Erythroblast (primary cell): ENCODE data around the gene TCF3.

ENCODE experiments used
- DNase-seq, 2 experiments: peaks; one replicate each; lab custom pipeline; 2025; lab: John Stamatoyannopoulos, UW
- GATA1 ChIP-seq: IDR thresholded peaks from 2 replicates; pipeline ENCODE4 v1.6.1; 2011; ENCODE audit warnings: low read depth, mild to moderate bottlenecking, control low read depth, low read length, moderate library complexity
- POLR2A ChIP-seq: IDR thresholded peaks from 2 replicates; pipeline ENCODE4 v1.6.1; 2011; ENCODE audit warnings: mild to moderate bottlenecking, low read length

The TCF3 gene

DNA sequence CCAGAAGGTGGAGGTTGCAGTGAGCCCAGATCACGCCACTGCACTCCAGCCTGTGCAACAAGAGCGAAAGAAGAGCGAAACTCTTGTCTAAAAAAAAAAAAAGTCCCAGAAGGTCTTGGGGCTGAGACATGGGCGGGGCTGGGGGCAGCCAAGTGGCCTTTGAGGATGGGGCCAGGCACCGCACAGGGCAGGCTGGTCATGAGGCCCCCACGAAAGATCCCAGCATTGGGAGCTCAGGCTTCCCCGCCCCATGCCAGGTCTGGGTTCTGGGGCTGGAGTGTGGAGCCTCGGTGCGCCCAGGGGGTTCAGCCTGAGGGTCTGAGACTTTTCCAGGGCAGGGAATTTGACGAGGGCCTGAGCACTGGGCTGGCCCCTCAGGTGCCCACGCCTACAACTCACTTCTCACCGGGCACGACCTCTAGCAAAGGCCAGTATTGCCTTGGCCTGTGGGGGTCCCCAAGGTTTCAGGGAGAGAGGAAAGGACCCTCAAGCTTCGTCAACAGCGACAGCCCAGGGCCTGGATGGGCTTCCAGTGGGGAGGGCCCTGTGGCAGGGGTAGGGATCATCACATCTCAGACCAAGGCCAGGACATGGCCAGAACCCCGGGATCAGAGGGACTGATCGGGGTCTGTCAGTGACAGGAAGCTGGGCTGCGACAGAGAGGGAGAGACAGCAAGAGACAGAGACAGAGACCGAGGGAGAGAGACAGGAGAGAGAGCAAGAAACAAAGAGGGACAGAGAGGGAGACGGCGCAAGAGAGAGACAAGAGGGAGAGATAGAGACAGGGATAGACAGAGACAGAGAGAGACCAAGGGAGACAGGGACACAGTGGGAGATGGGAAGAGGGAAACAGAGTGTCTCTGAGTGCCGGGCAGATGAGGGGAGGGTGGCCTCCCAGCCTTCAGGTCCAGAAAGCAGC, 76.8 kb downstream of the TCF3 start:
- no peak for DNase-seq

DNA sequence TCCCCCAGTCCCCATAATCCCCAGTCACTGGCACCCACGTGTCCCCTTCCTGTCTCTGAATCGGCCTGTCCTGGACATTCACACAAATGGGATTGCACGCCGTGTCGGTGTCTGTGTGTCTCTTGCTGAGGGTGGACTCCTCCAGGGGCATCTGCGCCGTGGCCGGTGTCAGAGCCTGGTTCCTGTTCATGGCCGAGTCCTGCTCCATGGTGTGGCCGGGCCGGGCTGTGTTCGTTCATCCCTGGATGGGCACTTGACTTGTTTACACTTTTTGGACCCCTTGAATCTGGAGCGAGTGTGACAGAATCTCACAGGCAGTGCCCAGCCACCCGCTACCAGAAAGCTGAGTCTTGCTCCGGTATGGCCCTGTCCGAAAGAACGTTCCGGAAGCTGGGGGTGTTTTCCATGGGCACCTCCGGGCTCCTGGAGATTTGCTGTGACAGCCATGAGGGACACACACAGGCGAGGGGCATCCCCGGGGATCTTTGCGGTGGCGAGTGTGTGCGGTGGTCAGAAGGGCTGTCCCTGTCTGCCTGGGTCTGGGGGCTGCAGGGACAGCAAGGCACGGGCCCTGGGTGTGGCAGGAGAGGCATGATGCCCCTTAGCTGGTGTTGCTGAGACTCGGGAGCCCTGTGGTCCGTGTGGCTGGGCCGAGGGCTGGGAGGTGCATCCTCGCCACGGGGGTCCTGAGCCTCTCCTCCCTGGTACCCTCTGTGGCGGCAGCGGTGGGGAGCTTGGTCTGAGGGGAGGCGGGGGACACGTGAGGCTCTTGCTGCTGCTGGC, 77.9 kb downstream of the TCF3 start:
- TF ChIP-seq POLR2A (no peak), GATA1 (no peak)
- DNase-seq = no peak

More for the DNA sequence above, 76.8 kb downstream of the TCF3 start:
- no peak for TF ChIP-seq POLR2A
- TF ChIP-seq GATA1 = no peak

DNA sequence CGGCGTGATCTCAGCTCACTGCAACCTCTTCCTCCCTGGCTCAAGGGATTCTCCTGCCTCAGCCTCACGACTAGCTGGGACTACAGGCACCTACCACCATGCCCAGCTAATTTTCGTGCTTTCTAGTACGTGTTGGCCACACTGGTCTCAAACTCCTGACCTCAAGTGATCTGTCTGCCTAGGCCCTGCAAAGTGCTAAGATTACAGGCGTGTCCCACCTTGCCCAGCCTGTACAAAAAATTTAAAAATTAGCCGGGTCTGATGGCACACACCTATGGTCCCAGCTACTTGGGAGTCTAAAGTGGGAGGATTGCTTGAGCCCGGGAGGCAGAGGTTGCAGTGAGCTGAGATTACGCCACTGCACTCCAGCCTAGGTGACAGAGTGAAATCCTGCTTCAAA, 79.6 kb downstream of the TCF3 start:
- no peak for DNase-seq
- TF ChIP-seq GATA1 (no peak), POLR2A (no peak)

DNA sequence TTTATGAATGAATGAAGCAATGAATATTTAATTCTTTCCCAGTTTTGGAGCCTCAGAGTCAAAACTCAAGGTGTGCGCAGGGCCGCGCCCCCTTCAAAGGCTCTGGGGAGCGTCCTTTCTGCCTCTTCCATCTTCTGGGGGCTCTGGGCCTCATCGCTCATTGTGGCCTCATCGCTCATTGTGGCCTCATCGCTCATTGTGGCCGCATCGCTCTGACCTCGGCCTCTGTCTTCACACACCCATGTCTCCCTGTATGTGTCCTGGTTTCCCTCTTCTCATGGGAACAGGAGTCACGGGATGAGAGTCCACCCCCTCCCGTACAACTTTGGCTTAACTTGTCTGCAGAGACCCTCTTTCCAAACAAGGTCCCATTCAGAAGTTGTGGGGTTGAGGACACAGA, 81.1 kb downstream of the TCF3 start:
- TF ChIP-seq GATA1 = no peak
- TF ChIP-seq POLR2A = no peak
- DNase-seq = no peak

DNA sequence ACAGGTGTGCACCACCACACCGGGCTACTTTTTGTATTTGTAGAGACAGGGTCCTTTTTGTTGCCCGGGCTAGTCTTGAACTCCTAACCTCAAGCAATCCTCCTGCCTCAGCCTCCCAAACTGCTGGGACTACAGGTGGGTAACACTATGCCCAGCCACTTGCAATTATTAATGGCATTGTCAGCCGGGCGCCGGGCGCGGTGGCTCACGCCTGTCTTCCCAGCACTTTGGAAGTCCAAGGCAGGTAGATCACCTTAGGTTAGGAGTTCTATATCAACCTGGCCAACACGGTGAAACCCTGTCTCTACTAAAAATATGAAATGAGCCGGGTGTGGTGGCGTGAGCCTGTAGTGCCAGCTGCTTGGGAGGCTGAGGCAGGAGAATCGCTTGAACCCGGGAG, 81.6 kb downstream of the TCF3 start:
- no peak for DNase-seq
- TF ChIP-seq GATA1 (no peak), POLR2A (no peak)

DNA sequence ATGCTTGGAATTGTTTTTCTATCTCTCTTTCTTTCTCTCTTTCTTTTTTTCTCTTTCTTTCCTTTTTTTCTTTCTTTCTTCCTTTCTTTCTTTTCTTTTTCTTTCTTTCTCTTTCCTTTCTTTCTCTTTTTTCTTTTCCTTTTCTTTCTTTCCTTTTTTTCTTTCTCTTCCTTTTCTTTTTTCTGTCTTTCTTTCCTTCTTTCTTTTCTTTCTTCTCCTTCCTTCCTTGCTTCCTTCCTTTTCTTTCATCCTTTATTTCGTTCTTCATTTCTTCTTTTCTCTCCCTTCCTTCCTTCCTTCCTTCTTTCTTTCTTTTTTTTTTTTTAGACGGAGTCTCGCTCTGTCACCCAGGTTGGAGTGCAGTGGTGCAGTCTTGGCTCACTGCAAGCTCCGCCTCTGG, 82.4 kb downstream of the TCF3 start:
- no peak for DNase-seq
- TF ChIP-seq POLR2A (no peak), GATA1 (no peak)

DNA sequence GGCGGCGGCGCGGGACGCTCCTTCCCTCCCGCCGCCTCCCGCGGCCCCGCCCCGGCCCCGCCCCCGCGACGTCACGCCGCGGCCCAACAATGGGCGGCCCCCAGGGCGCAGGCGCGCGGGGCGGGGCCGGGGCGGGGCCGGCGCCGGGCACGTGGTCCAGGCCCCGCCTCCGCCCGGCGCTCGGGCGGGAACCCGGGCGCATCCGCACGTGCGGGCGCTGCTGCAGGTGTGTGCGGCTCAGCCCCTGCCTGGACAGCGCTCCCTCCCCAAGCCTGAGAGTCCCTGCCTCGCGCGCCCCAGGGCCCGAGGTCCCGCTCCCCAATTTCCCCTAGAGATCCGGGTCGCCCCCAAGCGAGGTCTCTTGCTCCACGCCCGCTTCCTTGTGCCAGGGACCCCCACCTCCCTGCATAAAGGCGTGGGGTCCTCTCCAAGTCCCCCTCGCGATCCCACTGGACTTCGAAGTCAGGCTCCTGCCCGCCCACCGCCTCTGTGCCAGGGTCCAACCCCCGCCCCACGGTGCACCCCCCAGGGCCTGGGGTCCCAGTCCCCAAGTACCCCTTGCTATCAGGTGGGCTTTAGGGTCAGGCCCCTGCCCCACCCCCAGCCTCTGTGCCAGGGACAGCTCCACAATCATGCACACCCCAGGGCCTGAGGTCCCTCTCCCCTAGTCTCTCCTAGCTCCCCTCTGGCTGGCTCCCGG, 83.9 kb downstream of the TCF3 start, which contains the start of gene MEX3D:
MEX3D (minus strand) TSS at position 6 of the 700 bp plus-strand sequence. CDS start 267 bp downstream, outside the sequence.
- TF ChIP-seq POLR2A (no peak), GATA1 (no peak)
- DNase-seq = peak; percentile 84 to 93

DNA sequence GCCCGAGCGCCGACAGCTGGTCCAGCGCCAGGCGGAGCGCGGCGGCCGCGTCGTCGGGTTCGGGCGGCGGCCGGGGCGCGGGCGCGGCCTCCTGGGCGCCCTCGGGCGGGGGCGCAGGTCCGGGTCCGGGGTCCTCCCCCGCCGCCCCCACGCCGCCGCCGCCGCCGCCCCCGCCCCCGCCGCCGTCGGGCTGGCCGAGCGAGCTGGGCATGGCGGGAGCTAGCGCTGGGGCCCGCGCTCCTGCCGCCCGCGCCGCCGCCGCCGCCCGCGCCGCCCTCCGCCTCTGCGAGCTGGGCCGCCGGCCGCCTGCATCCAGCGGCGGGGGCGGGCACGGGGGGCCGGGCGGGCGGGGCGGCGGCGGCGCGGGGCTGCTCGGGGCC, 84.6 kb downstream of the TCF3 start:
- TF ChIP-seq GATA1 = no peak
- DNase-seq = no peak

DNA sequence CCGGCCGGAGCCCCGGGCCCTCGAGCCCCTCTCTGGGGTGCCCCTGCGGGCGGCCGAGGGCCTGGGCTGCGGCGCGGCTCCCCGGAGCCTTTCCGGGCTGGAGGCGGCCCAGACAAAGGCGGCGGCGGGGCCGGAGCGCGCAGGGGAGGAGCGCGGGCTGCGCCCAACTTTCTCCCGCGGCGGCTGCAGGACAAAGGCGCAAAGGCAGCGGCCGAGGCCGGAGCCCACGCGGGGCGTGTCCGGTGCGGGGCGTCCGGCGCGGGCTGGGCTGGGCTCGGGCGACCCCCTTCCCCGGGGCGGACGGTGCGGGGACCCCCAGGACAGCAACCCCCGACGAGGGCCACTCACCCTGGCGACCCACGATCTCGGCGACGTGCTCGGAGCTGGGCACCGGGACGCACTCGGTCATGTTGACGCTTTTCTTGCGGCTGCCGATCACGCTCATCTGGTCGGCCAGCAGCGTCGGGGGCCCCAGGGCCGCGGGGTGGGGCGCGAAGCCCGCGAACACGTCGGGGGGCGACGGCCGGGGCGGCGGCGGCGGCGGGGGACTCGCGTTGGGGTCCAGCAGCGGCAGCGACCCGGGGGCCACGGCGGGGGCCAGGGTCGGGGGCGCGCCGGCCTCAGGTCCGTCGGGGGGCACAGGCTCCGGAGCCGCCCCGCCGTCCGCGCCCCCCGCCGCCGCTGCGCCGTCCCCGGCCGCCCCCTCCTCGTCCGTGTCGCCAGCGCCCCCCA, 85.1 kb downstream of the TCF3 start:
- DNase-seq = peak in 1 of 2 experiments; percentile 48
- TF ChIP-seq GATA1 (no peak), POLR2A (no peak)

DNA sequence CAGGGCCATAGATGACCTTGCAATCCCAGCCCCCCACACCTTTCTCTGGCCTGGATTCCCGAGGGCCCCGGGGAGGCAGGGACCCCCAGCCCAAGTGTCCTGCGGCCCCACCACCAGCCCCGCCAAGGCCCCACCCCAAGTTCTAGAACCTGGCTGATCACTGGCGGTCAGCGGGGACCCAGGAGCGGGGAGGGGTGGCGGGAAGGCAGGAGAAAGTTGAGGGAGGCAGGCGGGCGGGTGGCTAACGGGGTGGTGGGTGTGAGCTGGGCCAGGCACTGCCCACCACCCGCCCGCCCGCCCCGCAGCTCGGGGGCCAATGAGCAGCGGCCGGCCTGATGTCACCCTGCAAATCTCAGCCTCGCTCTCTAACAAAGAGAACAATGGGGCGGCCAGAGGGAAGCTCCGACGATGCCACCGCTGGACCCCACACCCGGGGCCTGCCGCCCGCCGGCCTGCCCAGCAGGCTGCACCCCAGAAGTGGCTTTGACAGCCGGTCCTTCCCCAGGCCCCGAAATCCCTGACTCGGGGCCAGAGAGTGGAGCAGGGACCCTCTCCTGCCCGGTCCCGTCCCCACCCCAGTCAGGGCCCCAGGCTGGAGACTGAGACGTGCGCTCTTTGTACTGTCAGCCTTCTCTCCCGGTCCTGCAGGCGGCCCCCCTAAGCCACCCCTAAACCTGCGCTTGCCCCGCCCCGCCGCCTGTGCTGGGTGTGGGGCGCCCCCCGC, 85.9 kb downstream of the TCF3 start:
- DNase-seq = no peak
- TF ChIP-seq POLR2A (no peak), GATA1 (no peak)

DNA sequence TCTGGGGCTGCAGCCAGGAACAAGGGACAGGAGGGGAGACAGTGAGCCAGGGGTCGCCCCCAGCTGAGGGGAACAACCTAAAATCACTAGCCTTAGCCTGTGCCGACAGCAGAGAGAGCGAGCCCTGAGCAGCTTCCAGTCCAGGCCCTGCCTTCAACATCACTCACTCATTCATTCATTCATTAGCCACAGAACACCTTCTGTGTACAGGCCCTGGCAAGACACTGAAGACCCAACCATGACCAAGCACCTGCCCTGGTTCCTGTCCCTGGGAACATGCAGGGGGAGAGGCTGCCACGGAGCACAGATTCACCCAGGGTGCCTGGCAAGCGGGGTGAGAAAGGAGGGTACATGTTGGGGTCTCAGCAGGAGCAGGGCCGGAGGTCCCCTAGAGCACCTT, 89.2 kb downstream of the TCF3 start:
- no peak for DNase-seq
- TF ChIP-seq POLR2A = no peak
- no peak for TF ChIP-seq GATA1

DNA sequence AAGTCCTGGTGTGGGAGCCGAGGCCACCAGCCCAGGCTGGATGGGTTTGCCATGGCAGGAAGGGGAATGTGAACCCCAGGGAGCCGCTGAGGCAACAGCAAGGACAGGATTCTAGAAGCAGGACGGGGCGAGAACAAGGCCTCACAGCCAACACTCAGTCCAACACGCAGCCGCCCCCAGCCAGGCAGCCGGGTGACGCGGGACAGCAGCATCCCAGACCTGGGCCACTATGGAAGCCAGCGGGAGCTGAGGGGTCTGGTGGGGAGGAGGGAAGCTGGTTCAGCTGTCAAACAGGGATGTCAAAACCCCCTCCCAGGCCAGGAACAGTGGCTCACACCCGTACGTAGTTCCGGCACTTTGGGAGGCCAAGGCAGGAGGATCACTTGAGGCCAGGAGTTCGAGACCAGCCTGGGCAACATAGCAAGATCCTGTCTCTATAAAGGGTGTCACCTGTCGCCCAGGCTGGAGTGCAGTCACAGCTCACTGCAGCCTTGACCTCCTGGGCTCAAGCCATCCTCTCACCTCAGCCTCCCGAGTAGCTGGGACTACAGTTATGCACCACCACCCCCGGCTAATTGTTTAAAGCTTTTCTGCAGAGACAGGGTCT, 91.1 kb downstream of the TCF3 start:
- DNase-seq = no peak
- TF ChIP-seq GATA1 = no peak
- TF ChIP-seq POLR2A = no peak
